ENCODE data around the gene EYA2.

EYA2 gene

GRCh38 chr20:46936415-46937156, 41.9 kb downstream of the EYA2 start:
- H3K4me3 ChIP-seq (ENCODE audit: low read length), result no peak overlapping the region
- DNase-seq (ENCODE audit: low read depth), result no peak
- no peak for TF ChIP-seq CTCF (conservative IDR thresholded peaks at IDR 0.05; ENCODE audit: low read length)

- no peak for TF ChIP-seq CTCF (conservative IDR thresholded peaks at IDR 0.05; ENCODE audit: low read length)
- DNase-seq (ENCODE audit: low read depth), result no peak
These were observed 42.5 kb downstream of the EYA2 start for GRCh38 chr20:46937157-46937523.

DNA sequence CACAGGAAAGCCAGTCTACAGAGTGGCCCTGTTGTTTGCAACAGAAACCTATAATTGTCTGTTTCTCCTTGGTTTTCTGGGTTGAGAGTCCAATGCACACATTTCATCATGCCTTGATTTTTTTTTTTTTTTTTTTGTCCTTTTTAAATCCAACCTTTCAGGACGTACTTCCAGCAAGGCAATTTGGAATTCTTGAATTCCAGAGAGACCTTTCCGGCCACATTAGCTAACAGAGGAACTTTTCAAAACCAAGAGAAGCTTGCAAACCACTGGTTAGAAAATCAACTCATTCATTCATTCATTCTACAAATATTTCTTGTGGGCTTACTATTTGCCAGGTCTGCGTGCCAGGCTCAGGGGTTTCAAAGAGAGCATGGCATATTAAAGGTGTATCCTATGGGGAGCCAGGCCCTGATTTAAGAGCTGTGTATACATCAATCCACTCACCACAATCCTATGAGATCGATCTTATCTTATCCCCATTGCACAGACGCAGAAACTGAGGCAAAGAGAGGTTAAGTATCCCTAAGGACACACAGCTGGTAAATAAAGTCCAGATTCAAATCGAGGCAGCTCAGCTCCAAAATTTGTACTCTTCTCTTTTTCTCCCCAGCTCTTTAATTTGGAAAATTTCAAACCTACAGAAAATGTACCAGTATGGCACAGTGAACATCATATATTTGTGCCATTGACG, 43.0 kb downstream of the EYA2 start:
- TF ChIP-seq CTCF (conservative IDR thresholded peaks at IDR 0.05; ENCODE audit: low read length), result no peak
- no peak overlapping the region for H3K4me3 ChIP-seq (ENCODE audit: low read length)
- DNase-seq (ENCODE audit: low read depth), result no peak

More at GRCh38 chr20:46937157-46937523, 42.5 kb downstream of the EYA2 start:
- H3K4me3 ChIP-seq (ENCODE audit: low read length), result no peak overlapping the region

GRCh38 chr20:46938434-46938833, 43.8 kb downstream of the EYA2 start:
- DNase-seq (ENCODE audit: low read depth), result no peak
- no peak for TF ChIP-seq CTCF (conservative IDR thresholded peaks at IDR 0.05; ENCODE audit: low read length)
- H3K4me3 ChIP-seq (ENCODE audit: low read length), result no peak overlapping the region

GRCh38 chr20:46939031-46939965, 44.7 kb downstream of the EYA2 start:
- no peak for DNase-seq (ENCODE audit: low read depth)
- H3K4me3 ChIP-seq (ENCODE audit: low read length), result no peak overlapping the region
- peak; percentile 13; the same call in 1 of the 2 replicates for TF ChIP-seq CTCF (conservative IDR thresholded peaks at IDR 0.05; ENCODE audit: low read length)

DNA sequence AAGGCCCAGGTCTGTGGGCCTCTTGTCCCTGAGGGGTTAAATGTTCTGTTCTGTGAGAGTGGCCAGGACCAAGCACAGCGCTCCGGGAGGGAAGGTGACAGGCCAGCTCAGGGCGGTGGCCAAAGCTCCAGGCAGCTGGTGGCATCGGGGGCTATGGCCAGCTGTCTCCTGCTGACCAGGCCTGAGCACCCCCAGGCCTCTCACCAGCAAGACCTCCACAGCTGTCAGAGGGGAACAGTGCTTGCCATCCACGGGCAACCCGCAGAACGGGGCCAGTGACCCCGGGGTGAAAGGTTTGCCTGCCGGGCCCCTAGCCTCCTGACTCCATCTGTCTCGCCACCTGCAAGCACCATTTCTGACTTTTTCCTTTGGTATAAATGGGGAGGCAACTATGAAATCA, 46.0 kb downstream of the EYA2 start:
- H3K4me3 ChIP-seq (ENCODE audit: low read length), result no peak overlapping the region
- DNase-seq (ENCODE audit: low read depth), result no peak
- TF ChIP-seq CTCF (conservative IDR thresholded peaks at IDR 0.05; ENCODE audit: low read length), result no peak
